AG04450 (cell line): ENCODE data around the gene XPR1. TPM values are rescaled to one million over a fixed set of nuclear protein-coding genes. Genes with fewer than 3 reads are reported as not detected.
"Not testable (repeated sequence)": the region's sequence is repeated elsewhere in the genome, so short reads cannot be mapped to it uniquely, and the experiment has no call there.

Experiments used
- CTCF ChIA-PET: fragments of 300-600, 350-600 bp; formaldehyde crosslinking; extraction: SDS; loops from one replicate; lab custom pipeline; 2022; ENCODE audit warnings: antibody characterized with exemption, inconsistent platforms; lab: Charles Lee
- POLR2A ChIA-PET: fragments of 350-600 bp; formaldehyde crosslinking; extraction: SDS; loops from one replicate; lab custom pipeline; 2021; ENCODE audit warnings: antibody characterized with exemption, inconsistent platforms; lab: Yijun Ruan, JAX
- DNase-seq: peaks from one replicate; pipeline ENCODE4 v3.0.0-alpha.2; 2011; ENCODE audit warnings: low read depth, low spot score
- H3K27ac ChIP-seq: one replicate; pipeline ENCODE4 v1.5.1; 2012; ENCODE audit warnings: low read depth, low read length, control low read depth
- H3K27me3 ChIP-seq: one replicate; pipeline ENCODE4 v1.6.0; 2012; ENCODE audit warnings: low read length; ENCODE audit not compliant: control insufficient read depth, insufficient read depth
- H3K4me3 ChIP-seq: 2 replicates; pipeline ENCODE4 v1.5.1; 2011; ENCODE audit warnings: mild to moderate bottlenecking, low read depth, low read length, control low read depth
- H3K9me3 ChIP-seq: 2 replicates; pipeline ENCODE4 v1.5.1; 2012; ENCODE audit warnings: low read length; ENCODE audit not compliant: control insufficient read depth, insufficient read depth
- polyA plus RNA-seq: library from polyadenylated mRNA; depleted of rRNA; stranded (reverse); fragments of >200 nt; gene quantifications from 2 replicates; pipeline ENCODE4 v1.2.3, GENCODE V29; 2011
- TF ChIP-seq, protein P1 (sequence below): IDR thresholded peaks from 2 replicates; pipeline ENCODE4 v1.5.1; 2011; ENCODE audit warnings: low read depth, low read length, control low read depth, inconsistent platforms

Gene XPR1
- polyA plus RNA-seq, 1 experiment: 63.2 TPM

GRCh38 chr1:180789460-180789859 is 157.6 kb downstream of the XPR1 start:
- Histone ChIP-seq H3K27ac (no peak overlapping the region), H3K4me3 (no peak overlapping the region), H3K9me3 (no peaks in the 10 kb centered on the region), H3K27me3 (no peaks in the 10 kb centered on the region)
- ChIA-PET CTCF (no interaction called here), POLR2A (no interaction called here)
- no peak for DNase-seq
- TF ChIP-seq, protein P1, sequence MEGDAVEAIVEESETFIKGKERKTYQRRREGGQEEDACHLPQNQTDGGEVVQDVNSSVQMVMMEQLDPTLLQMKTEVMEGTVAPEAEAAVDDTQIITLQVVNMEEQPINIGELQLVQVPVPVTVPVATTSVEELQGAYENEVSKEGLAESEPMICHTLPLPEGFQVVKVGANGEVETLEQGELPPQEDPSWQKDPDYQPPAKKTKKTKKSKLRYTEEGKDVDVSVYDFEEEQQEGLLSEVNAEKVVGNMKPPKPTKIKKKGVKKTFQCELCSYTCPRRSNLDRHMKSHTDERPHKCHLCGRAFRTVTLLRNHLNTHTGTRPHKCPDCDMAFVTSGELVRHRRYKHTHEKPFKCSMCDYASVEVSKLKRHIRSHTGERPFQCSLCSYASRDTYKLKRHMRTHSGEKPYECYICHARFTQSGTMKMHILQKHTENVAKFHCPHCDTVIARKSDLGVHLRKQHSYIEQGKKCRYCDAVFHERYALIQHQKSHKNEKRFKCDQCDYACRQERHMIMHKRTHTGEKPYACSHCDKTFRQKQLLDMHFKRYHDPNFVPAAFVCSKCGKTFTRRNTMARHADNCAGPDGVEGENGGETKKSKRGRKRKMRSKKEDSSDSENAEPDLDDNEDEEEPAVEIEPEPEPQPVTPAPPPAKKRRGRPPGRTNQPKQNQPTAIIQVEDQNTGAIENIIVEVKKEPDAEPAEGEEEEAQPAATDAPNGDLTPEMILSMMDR: no peak

DNA sequence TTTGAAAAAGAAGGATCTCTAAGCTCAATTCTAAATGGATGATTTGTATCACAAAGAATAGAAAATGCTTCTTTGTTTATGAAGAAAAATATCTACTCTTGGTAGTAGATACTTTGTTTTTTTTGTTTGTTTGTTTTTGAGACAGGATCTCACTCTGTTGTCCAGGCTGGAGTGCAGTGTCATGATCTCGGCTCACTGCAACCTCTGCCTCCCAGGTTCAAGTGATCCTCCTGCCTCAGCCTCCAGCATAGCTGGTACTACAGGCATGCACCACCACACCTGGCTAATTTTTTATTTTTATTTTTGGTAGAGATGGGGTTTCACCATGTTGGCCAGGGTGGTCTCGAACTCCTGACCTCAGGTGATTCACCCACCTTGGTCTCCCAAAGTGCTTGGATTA is 159.3 kb downstream of the XPR1 start:
- POLR2A ChIA-PET, DNase-seq, H3K4me3 ChIP-seq, H3K9me3 ChIP-seq, CTCF ChIA-PET, H3K27me3 ChIP-seq, H3K27ac ChIP-seq: not testable (repeated sequence)

GRCh38 chr1:180791806-180792205 is 160.0 kb downstream of the XPR1 start:
- CTCF ChIA-PET: interaction anchor here (0.6 kb wide), 1 partner anchor 18 kb away, joined by 4 read pairs; no protein-coding TSS in a partner anchor
- TF ChIP-seq, protein P1: no peak
- Histone ChIP-seq H3K27ac (no peak overlapping the region), H3K4me3 (no peak overlapping the region), H3K9me3 (no peaks in the 10 kb centered on the region), H3K27me3 (no peaks in the 10 kb centered on the region)
- POLR2A ChIA-PET: no interaction called here
- no peak for DNase-seq

- CTCF ChIA-PET: no interaction called here
- TF ChIP-seq, protein P1: no peak
Measured at GRCh38 chr1:180793451-180793850, 161.6 kb downstream of the XPR1 start.

GRCh38 chr1:180796897-180797640 is 165.2 kb downstream of the XPR1 start:
- no peak overlapping the region for H3K4me3 ChIP-seq
- no peaks in the 10 kb centered on the region for H3K27me3 ChIP-seq
- H3K27ac ChIP-seq: no peak overlapping the region
- TF ChIP-seq, protein P1: no peak
- ChIA-PET POLR2A (no interaction called here), CTCF (no interaction called here)
- H3K9me3 ChIP-seq: no peaks in the 10 kb centered on the region
- no peak for DNase-seq

More at GRCh38 chr1:180793451-180793850, 161.6 kb downstream of the XPR1 start:
- Histone ChIP-seq H3K27me3 (no peaks in the 10 kb centered on the region), H3K4me3 (no peak overlapping the region), H3K27ac (no peak overlapping the region), H3K9me3 (no peaks in the 10 kb centered on the region)
- no peak for DNase-seq
- POLR2A ChIA-PET: no interaction called here
